Right cardiac atrium (tissue), 5 donors: ENCODE results near the gene C5. TPM values are rescaled to one million over a fixed set of nuclear protein-coding genes. Genes with fewer than 3 reads are reported as not detected.
"Not testable (repeated sequence)": the region's sequence is repeated elsewhere in the genome, so short reads cannot be mapped to it uniquely, and the experiment has no call there.

Experiments used
- ATAC-seq, 2 donors: fragments of 200-7000 bp; cut with Tn5 transposase; one replicate each; pipeline versions ENCODE4 v1.8.0 to v1.9.1; 2020; ENCODE audit warnings: moderate library complexity in 2 of 2, mild to moderate bottlenecking in 1 of 2
- DNase-seq, 3 donors: peaks; one replicate each; pipeline ENCODE4 v3.0.0-alpha.2; 2020
- H3K27ac ChIP-seq: one replicate; pipeline ENCODE4 v1.5.1; 2013; ENCODE audit warnings: mild to moderate bottlenecking, low read length, control low read depth, moderate library complexity
- H3K27me3 ChIP-seq: one replicate; pipeline ENCODE4 v1.6.1; 2013; ENCODE audit not compliant: control insufficient read depth, insufficient read depth
- H3K4me1 ChIP-seq: one replicate; pipeline ENCODE4 v1.6.1; 2013; ENCODE audit warnings: low read length; ENCODE audit not compliant: control insufficient read depth, insufficient read depth
- H3K4me3 ChIP-seq: one replicate; pipeline ENCODE4 v1.5.1; 2013; ENCODE audit warnings: low read length, control low read depth
- H3K9me3 ChIP-seq: one replicate; pipeline ENCODE4 v1.6.1; 2013; ENCODE audit warnings: low read length; ENCODE audit not compliant: control insufficient read depth
- WGBS: extraction: QIAGEN DNeasy Blood & Tissue Kit; methylation state at CpG from one replicate; pipeline ENCODE4 v1.1.7; 2013; 5-methylcytosine and 5-hydroxymethylcytosine counted together
- intact Hi-C, 4 donors: fragments of 100-400 bp; cut with DNase I; formaldehyde crosslinking; loops; one replicate each; pipeline versions ENCODE4 v1.11.0 to v1.14.0; 2022 to 2023
- polyA plus RNA-seq: library from polyadenylated mRNA; stranded (reverse); fragments of 200-250 nt; gene quantifications from one replicate; pipeline ENCODE4 v1.2.3, GENCODE V29; 2013
- total RNA-seq, 4 donors: library from RNA; stranded (reverse); fragmentation: NEBNext Ultra II Directional; extraction: Animal tissue kit (Norgen Biotek cat#: 25700); gene quantifications; one replicate each; pipeline ENCODE4 v1.2.1, GENCODE V29; 2021
- donor health status: healthy with polysubstance abuse.
- donor health status: DM: no; HTN: yes; CAD: no.
- donor health status: DM: no; HTN: no; CAD: no.
- donor health status: DM: no; HTN: yes; CAD: no; lungs with severe emphysema.
- donor health status: DM: yes; HTN: yes; CAD: no.

Gene C5
- total and polyA plus RNA-seq, 5 donors, result 0.67 to 1.9 (median 1.5) TPM

GRCh38 chr9:120980951-120981350, 69.1 kb downstream of the C5 start:
- intact Hi-C loops, result loop anchor here in 3 of 4 donors (5.0 to 10.0 kb wide), 3 partner anchors 74 to 81 kb away; partner anchors contain the start of gene C5 (in 1 of the 3)
- Histone ChIP-seq H3K9me3 (no peaks in the 10 kb centered on the region), H3K4me1 (no peaks in the 10 kb centered on the region), H3K4me3 (no peak overlapping the region), H3K27ac (no peak overlapping the region), H3K27me3 (no peaks in the 10 kb centered on the region)
- DNase-seq, result no peak
- ATAC-seq, result no peak
- WGBS, result 93% methylated on average over 3 of the region's 3 CpGs

- Histone ChIP-seq H3K27me3 (no peaks in the 10 kb centered on the region), H3K9me3 (no peaks in the 10 kb centered on the region), H3K4me1 (no peaks in the 10 kb centered on the region), H3K4me3 (no peak overlapping the region), H3K27ac (no peak overlapping the region)
- intact Hi-C loops, result loop anchor here in 3 of 4 donors (5.0 to 10.0 kb wide), 3 partner anchors 75 to 83 kb away; partner anchors contain the start of gene C5 (in 1 of the 3)
- ATAC-seq (no peak), DNase-seq (no peak)
- 91% methylated on average over 8 of the region's 8 CpGs for WGBS
These were observed 70.3 kb downstream of the C5 start for GRCh38 chr9:120979797-120980196.

GRCh38 chr9:120978987-120979386, 71.1 kb downstream of the C5 start:
- H3K9me3 ChIP-seq, result no peaks in the 10 kb centered on the region
- WGBS, result 84% methylated on average over 3 of the region's 3 CpGs
- DNase-seq (no peak), ATAC-seq (no peak)
- H3K27me3 ChIP-seq, result no peaks in the 10 kb centered on the region
- intact Hi-C loops, result no loop called here
- no peak overlapping the region for H3K27ac ChIP-seq
- peaks cover 1% of the 10 kb centered on the region for H3K4me1 ChIP-seq
- no peak overlapping the region for H3K4me3 ChIP-seq

- WGBS, result 52% methylated on average over 1 of the region's 1 CpG
- H3K4me1 ChIP-seq, result peaks cover 1% of the 10 kb centered on the region
- no peaks in the 10 kb centered on the region for H3K9me3 ChIP-seq
- H3K27me3 ChIP-seq, result no peaks in the 10 kb centered on the region
- H3K27ac ChIP-seq, result no peak overlapping the region
- intact Hi-C loops, result no loop called here
- no peak overlapping the region for H3K4me3 ChIP-seq
- no peak for ATAC-seq
- no peak for DNase-seq
These were observed 72.8 kb downstream of the C5 start for GRCh38 chr9:120977321-120977720.

- Histone ChIP-seq H3K4me1 (peaks cover 1% of the 10 kb centered on the region), H3K9me3 (no peaks in the 10 kb centered on the region), H3K4me3 (no peak overlapping the region), H3K27me3 (no peaks in the 10 kb centered on the region), H3K27ac (no peak overlapping the region)
- intact Hi-C loops, result no loop called here
- DNase-seq (no peak), ATAC-seq (no peak)
- 73% methylated on average over 1 of the region's 1 CpG for WGBS
These were observed 75.2 kb downstream of the C5 start for GRCh38 chr9:120974921-120975320.

GRCh38 chr9:120974181-120974580, 75.9 kb downstream of the C5 start:
- no peaks in the 10 kb centered on the region for H3K9me3 ChIP-seq
- intact Hi-C loops, result no loop called here
- WGBS, result 58% methylated on average over 2 of the region's 2 CpGs
- H3K27ac ChIP-seq, result no peak overlapping the region
- DNase-seq, result no peak
- no peak for ATAC-seq
- H3K27me3 ChIP-seq, result no peaks in the 10 kb centered on the region
- peaks cover 1% of the 10 kb centered on the region for H3K4me1 ChIP-seq
- no peak overlapping the region for H3K4me3 ChIP-seq

GRCh38 chr9:120971938-120972337, 78.1 kb downstream of the C5 start:
- no peak for ATAC-seq
- Histone ChIP-seq H3K27ac (no peak overlapping the region), H3K4me1 (peaks cover 1% of the 10 kb centered on the region), H3K27me3 (no peaks in the 10 kb centered on the region), H3K4me3 (no peak overlapping the region), H3K9me3 (no peaks in the 10 kb centered on the region)
- intact Hi-C loops, result no loop called here
- no peak for DNase-seq

GRCh38 chr9:120971471-120971870, 78.6 kb downstream of the C5 start:
- intact Hi-C loops, H3K9me3 ChIP-seq, H3K4me3 ChIP-seq, DNase-seq, H3K27ac ChIP-seq, H3K4me1 ChIP-seq, H3K27me3 ChIP-seq, ATAC-seq: not testable (repeated sequence)
- 93% methylated on average over 9 of the region's 9 CpGs for WGBS

GRCh38 chr9:120970244-120970643, 79.8 kb downstream of the C5 start:
- DNase-seq, result no peak
- peaks cover 7% of the 10 kb centered on the region for H3K4me1 ChIP-seq
- H3K27ac ChIP-seq, result no peak overlapping the region
- WGBS, result 84% methylated on average over 3 of the region's 3 CpGs
- no peak overlapping the region for H3K4me3 ChIP-seq
- no peaks in the 10 kb centered on the region for H3K27me3 ChIP-seq
- ATAC-seq, result no peak
- no peaks in the 10 kb centered on the region for H3K9me3 ChIP-seq
- intact Hi-C loops, result no loop called here

GRCh38 chr9:120966013-120966369, 84.1 kb downstream of the C5 start:
- no peak for DNase-seq
- ATAC-seq, result peak; percentile 83 to 86
- H3K4me3 ChIP-seq, result no peak overlapping the region
- H3K9me3 ChIP-seq, result no peaks in the 10 kb centered on the region
- no peaks in the 10 kb centered on the region for H3K27me3 ChIP-seq
- peaks cover 7% of the 10 kb centered on the region for H3K4me1 ChIP-seq
- WGBS, result 59% methylated on average over 3 of the region's 3 CpGs
- intact Hi-C loops, result no loop called here
- H3K27ac ChIP-seq, result no peak overlapping the region

- no peaks in the 10 kb centered on the region for H3K9me3 ChIP-seq
- DNase-seq, result peak in 2 of 3 donors; percentile 33 to 59
- no peaks in the 10 kb centered on the region for H3K27me3 ChIP-seq
- 71% methylated on average over 4 of the region's 4 CpGs for WGBS
- H3K4me3 ChIP-seq, result no peak overlapping the region
- intact Hi-C loops, result no loop called here
- H3K27ac ChIP-seq, result peak overlapping the region; percentile 80
- ATAC-seq, result peak; percentile 86 to 88
- H3K4me1 ChIP-seq, result peaks cover 7% of the 10 kb centered on the region
These were observed 84.6 kb downstream of the C5 start for GRCh38 chr9:120965344-120966012.

- intact Hi-C loops, result no loop called here
- ATAC-seq (no peak), DNase-seq (no peak)
- Histone ChIP-seq H3K27ac (no peak overlapping the region), H3K9me3 (no peaks in the 10 kb centered on the region), H3K4me1 (peaks cover 7% of the 10 kb centered on the region), H3K27me3 (no peaks in the 10 kb centered on the region), H3K4me3 (no peak overlapping the region)
- WGBS, result 97% methylated on average over 3 of the region's 3 CpGs
These were observed 88.1 kb downstream of the C5 start for GRCh38 chr9:120961936-120962335.
